ENCODE measurements around the gene TOMM20. TPM values are rescaled to one million over a fixed set of nuclear protein-coding genes. Genes with fewer than 3 reads are reported as not detected.

TOMM20 gene
- total and polyA plus RNA-seq, 12 donors = 40.0 to 113 (median 92.3) TPM

GRCh38 chr1:235136111-235136510, 7.5 kb upstream of the TOMM20 start:
- Histone ChIP-seq H3K9me3 (no peaks in the 10 kb centered on the region), H3K27me3 (no peaks in the 10 kb centered on the region), H3K36me3 (peaks cover 0 to 98% (median 37%) of the 10 kb centered on the region in 9 donors), H3K27ac (no peak overlapping the region), H3K4me1 (peaks cover 0 to 6% (median 0%) of the 10 kb centered on the region in 9 donors), H3K4me3 (no peak overlapping the region)
- intact Hi-C loops (cut with DNase I) = no loop called here
- DNase-seq (no peak), ATAC-seq (peak in 2 of 8 donors; percentile 51 to 55)
- no peak for TF ChIP-seq CTCF (IDR thresholded peaks at IDR 0.05)
- WGBS, 2 donors = 48 to 52% methylated on average over 4 of the region's 4 CpGs

GRCh38 chr1:235134171-235134570, 5.5 kb upstream of the TOMM20 start:
- no peak for ATAC-seq
- no peak for DNase-seq
- H3K36me3 ChIP-seq = peaks cover 0 to 87% (median 37%) of the 10 kb centered on the region in 9 donors
- H3K4me1 ChIP-seq = peaks cover 0 to 9% (median 3%) of the 10 kb centered on the region in 9 donors
- no peak for TF ChIP-seq CTCF (IDR thresholded peaks at IDR 0.05)
- intact Hi-C loops (cut with DNase I) = no loop called here
- H3K9me3 ChIP-seq = no peaks in the 10 kb centered on the region
- WGBS, 2 donors = 97 to 99% methylated on average over 12 of the region's 12 CpGs
- no peaks in the 10 kb centered on the region for H3K27me3 ChIP-seq
- H3K27ac ChIP-seq = no peak overlapping the region
- no peak overlapping the region for H3K4me3 ChIP-seq

GRCh38 chr1:235133086-235133485, 4.4 kb upstream of the TOMM20 start:
- no peak for DNase-seq
- H3K4me1 ChIP-seq = peaks cover 0 to 9% (median 5%) of the 10 kb centered on the region in 9 donors
- H3K4me3 ChIP-seq = no peak overlapping the region
- H3K27me3 ChIP-seq = no peaks in the 10 kb centered on the region
- intact Hi-C loops (cut with DNase I) = no loop called here
- WGBS, 2 donors = 89 to 96% methylated on average over 3 of the region's 3 CpGs
- H3K27ac ChIP-seq = no peak overlapping the region
- ATAC-seq = no peak
- peaks cover 0 to 76% (median 37%) of the 10 kb centered on the region in 9 donors for H3K36me3 ChIP-seq
- no peak for TF ChIP-seq CTCF (IDR thresholded peaks at IDR 0.05)
- no peaks in the 10 kb centered on the region for H3K9me3 ChIP-seq

- Histone ChIP-seq H3K4me3 (no peak overlapping the region), H3K27me3 (no peaks in the 10 kb centered on the region), H3K4me1 (peaks cover 0 to 19% (median 14%) of the 10 kb centered on the region in 9 donors), H3K36me3 (peaks cover 0 to 65% (median 31%) of the 10 kb centered on the region in 9 donors), H3K9me3 (no peaks in the 10 kb centered on the region), H3K27ac (no peak overlapping the region)
- DNase-seq (no peak), ATAC-seq (no peak)
- intact Hi-C loops (cut with DNase I) = no loop called here
- 76% methylated on average over 6 of the region's 6 CpGs for WGBS, 2 donors
- no peak for TF ChIP-seq CTCF (IDR thresholded peaks at IDR 0.05)
These were observed 3.3 kb upstream of the TOMM20 start for GRCh38 chr1:235131961-235132360.
